Mucosa of descending colon (tissue), 3 donors: ENCODE measurements around the gene CEMIP. TPM values are rescaled to one million over a fixed set of nuclear protein-coding genes. Genes with fewer than 3 reads are reported as not detected.

Source experiments
- ATAC-seq: fragments of 200-7000 bp; cut with Tn5 transposase; one replicate; pipeline ENCODE4 v1.9.1; 2020; ENCODE audit warnings: mild to moderate bottlenecking, moderate library complexity
- DNase-seq, 3 donors: peaks; one replicate each; pipeline ENCODE4 v3.0.0-alpha.2; 2020
- H3K36me3 ChIP-seq: fragments of 200-600 bp; one replicate; pipeline ENCODE4 v1.8.0; 2021; ENCODE audit warnings: low read depth, mild to moderate bottlenecking
- H3K4me1 ChIP-seq: fragments of 200-600 bp; one replicate; pipeline ENCODE4 v1.8.0; 2021; ENCODE audit warnings: low read depth, mild to moderate bottlenecking
- H3K4me3 ChIP-seq: fragments of 200-600 bp; one replicate; pipeline ENCODE4 v1.8.0; 2021; ENCODE audit warnings: mild to moderate bottlenecking
- H3K9me3 ChIP-seq: fragments of 200-600 bp; one replicate; pipeline ENCODE4 v1.8.0; 2021; ENCODE audit warnings: mild to moderate bottlenecking
- CTCF ChIP-seq: fragments of 200-600 bp; IDR thresholded peaks from one replicate; pipeline ENCODE4 v1.8.0; 2022; ENCODE audit warnings: antibody characterized with exemption, mild to moderate bottlenecking
- intact Hi-C, 2 donors: fragments of 100-400 bp; cut with DNase I in 1 of 2; cut with micrococcal nuclease in 1 of 2; formaldehyde crosslinking; loops; one replicate each; pipeline versions ENCODE4 v1.11.0 to v1.11.1; 2022; cut with DNase I, micrococcal nuclease
- total RNA-seq, 3 donors: library from RNA; stranded (reverse); fragmentation: NEBNext Ultra II Directional in 2 of 3; extraction: Animal tissue kit (Norgen Biotek cat#: 25700) in 2 of 3; gene quantifications; one replicate each; pipeline versions ENCODE4 v1.2.1 to v1.2.4, GENCODE V29; 2021 to 2023
- donor health status: DM: no; HTN: no; CAD: no; lungs with moderate emphysema.
- donor health status: DM: no; HTN: no; CAD: no.
- donor health status: DM: no; HTN: yes; CAD: no.

CEMIP gene
- total RNA-seq, 3 donors from 2014 or later: 0.63 to 2.2 (median 1.4) TPM

- no peak for TF ChIP-seq CTCF
- Histone ChIP-seq H3K4me1 (no peaks in the 10 kb centered on the region), H3K9me3 (no peaks in the 10 kb centered on the region), H3K36me3 (no peaks in the 10 kb centered on the region), H3K4me3 (no peak overlapping the region)
- DNase-seq (no peak), ATAC-seq (no peak)
- intact Hi-C loops: no loop called here
Measured at GRCh38 chr15:80967991-80968510, 188.9 kb downstream of the CEMIP start.

- H3K36me3 ChIP-seq: no peaks in the 10 kb centered on the region
- DNase-seq (no peak), ATAC-seq (no peak)
- H3K4me1 ChIP-seq: no peaks in the 10 kb centered on the region
- H3K4me3 ChIP-seq: no peak overlapping the region
- no peaks in the 10 kb centered on the region for H3K9me3 ChIP-seq
- intact Hi-C loops: no loop called here
- no peak for TF ChIP-seq CTCF
Measured at GRCh38 chr15:80969316-80969715, 190.1 kb downstream of the CEMIP start.

GRCh38 chr15:80970018-80970657, 191.0 kb downstream of the CEMIP start:
- no peaks in the 10 kb centered on the region for H3K4me1 ChIP-seq
- intact Hi-C loops: loop anchor here (5.0 to 10.0 kb wide), 3 partner anchors 185 to 505 kb away; partner anchors contain the start of gene CEMIP (in 1 of the 2)
- ATAC-seq: peak; percentile 87
- TF ChIP-seq CTCF: peak; percentile 51
- peak in 2 of 3 donors; percentile 41 to 86 for DNase-seq
- H3K36me3 ChIP-seq: no peaks in the 10 kb centered on the region
- H3K9me3 ChIP-seq: no peaks in the 10 kb centered on the region
- no peak overlapping the region for H3K4me3 ChIP-seq

- ATAC-seq (no peak), DNase-seq (no peak)
- H3K36me3 ChIP-seq: no peaks in the 10 kb centered on the region
- no peak overlapping the region for H3K4me3 ChIP-seq
- no peaks in the 10 kb centered on the region for H3K4me1 ChIP-seq
- intact Hi-C loops: loop anchor here (5.0 to 10.0 kb wide), 3 partner anchors 186 to 506 kb away; partner anchors contain the start of gene CEMIP (in 1 of the 2)
- TF ChIP-seq CTCF: no peak
- H3K9me3 ChIP-seq: no peaks in the 10 kb centered on the region
Measured at GRCh38 chr15:80970658-80971057, 191.5 kb downstream of the CEMIP start.

GRCh38 chr15:80971143-80971542, 192.0 kb downstream of the CEMIP start:
- Histone ChIP-seq H3K4me3 (no peak overlapping the region), H3K4me1 (no peaks in the 10 kb centered on the region), H3K9me3 (no peaks in the 10 kb centered on the region), H3K36me3 (no peaks in the 10 kb centered on the region)
- intact Hi-C loops: loop anchor here (5.0 to 10.0 kb wide), 3 partner anchors 186 to 506 kb away; partner anchors contain the start of gene CEMIP (in 1 of the 2)
- no peak for ATAC-seq
- TF ChIP-seq CTCF: no peak
- no peak for DNase-seq
